ENCODE measurements around the gene ARHGEF11. TPM values are rescaled to one million over a fixed set of nuclear protein-coding genes. Genes with fewer than 3 reads are reported as not detected.

Gene ARHGEF11
- total RNA-seq, 1 experiment from 2014 or later, result 29.4 TPM

GRCh38 chr1:156924478-156925153 is 120.9 kb downstream of the ARHGEF11 start:
- peaks cover 41% of the 10 kb centered on the region for H3K27me3 ChIP-seq (replicated peaks)
- DNase-seq (ENCODE audit: low read depth in 1 of 2, low spot score in 2 of 2), result no peak
- no peak overlapping the region for H3K4me3 ChIP-seq
- H3K36me3 ChIP-seq, result no peaks in the 10 kb centered on the region
- 0 out of 2 replicates have a peak, but pooled peaks cover 5% of the 10 kb centered on the region for H3K9me3 ChIP-seq (replicated peaks)
- no peak overlapping the region for H3K27ac ChIP-seq
- H3K4me1 ChIP-seq (replicated peaks), result peaks cover 33% of the 10 kb centered on the region

GRCh38 chr1:156923670-156924477 is 121.7 kb downstream of the ARHGEF11 start:
- H3K36me3 ChIP-seq, result no peaks in the 10 kb centered on the region
- 0 out of 2 replicates have a peak, but pooled peaks cover 5% of the 10 kb centered on the region for H3K9me3 ChIP-seq (replicated peaks)
- no peak overlapping the region for H3K4me3 ChIP-seq
- peaks cover 41% of the 10 kb centered on the region for H3K27me3 ChIP-seq (replicated peaks)
- no peak overlapping the region for H3K27ac ChIP-seq
- no peak for DNase-seq (ENCODE audit: low read depth in 1 of 2, low spot score in 2 of 2)
- H3K4me1 ChIP-seq (replicated peaks), result peaks cover 33% of the 10 kb centered on the region

- peaks cover 41% of the 10 kb centered on the region for H3K27me3 ChIP-seq (replicated peaks)
- H3K27ac ChIP-seq, result no peak overlapping the region
- no peaks in the 10 kb centered on the region for H3K36me3 ChIP-seq
- H3K4me3 ChIP-seq, result no peak overlapping the region
- H3K9me3 ChIP-seq (replicated peaks), result 0 out of 2 replicates have a peak, but pooled peaks cover 5% of the 10 kb centered on the region
- no peak for DNase-seq (ENCODE audit: low read depth in 1 of 2, low spot score in 2 of 2)
- peaks cover 33% of the 10 kb centered on the region for H3K4me1 ChIP-seq (replicated peaks)
Measured at GRCh38 chr1:156922986-156923669, 122.4 kb downstream of the ARHGEF11 start.

GRCh38 chr1:156921053-156921529 is 124.5 kb downstream of the ARHGEF11 start:
- Histone ChIP-seq H3K4me1 (replicated peaks) (peaks cover 17% of the 10 kb centered on the region), H3K36me3 (no peaks in the 10 kb centered on the region), H3K27ac (no peak overlapping the region), H3K27me3 (replicated peaks) (peaks cover 41% of the 10 kb centered on the region), H3K9me3 (replicated peaks) (0 out of 2 replicates have a peak, but pooled peaks cover 5% of the 10 kb centered on the region), H3K4me3 (no peak overlapping the region)
- DNase-seq (ENCODE audit: low read depth in 1 of 2, low spot score in 2 of 2), result no peak

GRCh38 chr1:156920233-156921052 is 125.1 kb downstream of the ARHGEF11 start, which contains the start of gene LRRC71:
LRRC71 (plus strand) TSS chr1:156920632; CDS start chr1:156920804, 172 bp downstream.
- H3K4me3 ChIP-seq, result no peak within 1 kb of the TSS
- H3K27ac ChIP-seq, result no peak within 1 kb of the TSS
- H3K4me1 ChIP-seq (replicated peaks), result peaks cover 10% of the 10 kb centered on the region
- peak; percentile 82 to 84 for DNase-seq (ENCODE audit: low read depth in 1 of 2, low spot score in 2 of 2)
- H3K27me3 ChIP-seq (replicated peaks), result peaks cover 41% of the 10 kb centered on the region
- no peaks in the 10 kb centered on the region for H3K36me3 ChIP-seq
- H3K9me3 ChIP-seq (replicated peaks), result 0 out of 2 replicates have a peak, but pooled peaks cover 5% of the 10 kb centered on the region

GRCh38 chr1:156914440-156914856 is 131.1 kb downstream of the ARHGEF11 start:
- Histone ChIP-seq H3K36me3 (no peaks in the 10 kb centered on the region), H3K4me1 (replicated peaks) (peaks cover 9% of the 10 kb centered on the region), H3K4me3 (no peak overlapping the region), H3K27ac (no peak overlapping the region), H3K27me3 (replicated peaks) (no peaks in the 10 kb centered on the region), H3K9me3 (replicated peaks) (no peaks in the 10 kb centered on the region)
- DNase-seq (ENCODE audit: low read depth in 1 of 2, low spot score in 2 of 2), result no peak

- Histone ChIP-seq H3K27ac (no peak overlapping the region), H3K4me1 (replicated peaks) (peaks cover 9% of the 10 kb centered on the region), H3K9me3 (replicated peaks) (no peaks in the 10 kb centered on the region), H3K27me3 (replicated peaks) (no peaks in the 10 kb centered on the region), H3K36me3 (no peaks in the 10 kb centered on the region), H3K4me3 (no peak overlapping the region)
- no peak for DNase-seq (ENCODE audit: low read depth in 1 of 2, low spot score in 2 of 2)
Measured at GRCh38 chr1:156913809-156914387, 131.6 kb downstream of the ARHGEF11 start.

- Histone ChIP-seq H3K36me3 (no peaks in the 10 kb centered on the region), H3K27ac (no peak overlapping the region), H3K4me1 (replicated peaks) (peaks cover 9% of the 10 kb centered on the region), H3K27me3 (replicated peaks) (no peaks in the 10 kb centered on the region), H3K4me3 (no peak overlapping the region), H3K9me3 (replicated peaks) (no peaks in the 10 kb centered on the region)
- no peak for DNase-seq (ENCODE audit: low read depth in 1 of 2, low spot score in 2 of 2)
Measured at GRCh38 chr1:156912861-156913808, 132.4 kb downstream of the ARHGEF11 start.

- Histone ChIP-seq H3K4me3 (no peak overlapping the region), H3K27ac (no peak overlapping the region), H3K9me3 (replicated peaks) (no peaks in the 10 kb centered on the region), H3K36me3 (no peaks in the 10 kb centered on the region), H3K27me3 (replicated peaks) (no peaks in the 10 kb centered on the region), H3K4me1 (replicated peaks) (peaks cover 14% of the 10 kb centered on the region)
- DNase-seq (ENCODE audit: low read depth in 1 of 2, low spot score in 2 of 2), result no peak
Measured at GRCh38 chr1:156912310-156912709, 133.2 kb downstream of the ARHGEF11 start.

GRCh38 chr1:156911577-156912298 is 133.8 kb downstream of the ARHGEF11 start:
- H3K36me3 ChIP-seq, result no peaks in the 10 kb centered on the region
- H3K27me3 ChIP-seq (replicated peaks), result no peaks in the 10 kb centered on the region
- no peak for DNase-seq (ENCODE audit: low read depth in 1 of 2, low spot score in 2 of 2)
- H3K4me1 ChIP-seq (replicated peaks), result peaks cover 20% of the 10 kb centered on the region
- no peak overlapping the region for H3K27ac ChIP-seq
- no peaks in the 10 kb centered on the region for H3K9me3 ChIP-seq (replicated peaks)
- H3K4me3 ChIP-seq, result no peak overlapping the region

GRCh38 chr1:156910309-156910782 is 135.2 kb downstream of the ARHGEF11 start:
- Histone ChIP-seq H3K27ac (no peak overlapping the region), H3K4me1 (replicated peaks) (peaks cover 21% of the 10 kb centered on the region), H3K27me3 (replicated peaks) (no peaks in the 10 kb centered on the region), H3K9me3 (replicated peaks) (no peaks in the 10 kb centered on the region), H3K36me3 (no peaks in the 10 kb centered on the region), H3K4me3 (no peak overlapping the region)
- DNase-seq (ENCODE audit: low read depth in 1 of 2, low spot score in 2 of 2), result no peak

Data from SJSA1 (cell line).